G401.6 (cell line): ENCODE measurements around the gene HMCES.
"Not testable (repeated sequence)": the region's sequence is repeated elsewhere in the genome, so short reads cannot be mapped to it uniquely, and the experiment has no call there.

ENCODE experiments used
- FAIRE-seq: peaks from 2 replicates; lab custom pipeline; 2012; peaks lifted over from hg19 to GRCh38; lab: Jason Lieb, UNC

Gene HMCES

DNA sequence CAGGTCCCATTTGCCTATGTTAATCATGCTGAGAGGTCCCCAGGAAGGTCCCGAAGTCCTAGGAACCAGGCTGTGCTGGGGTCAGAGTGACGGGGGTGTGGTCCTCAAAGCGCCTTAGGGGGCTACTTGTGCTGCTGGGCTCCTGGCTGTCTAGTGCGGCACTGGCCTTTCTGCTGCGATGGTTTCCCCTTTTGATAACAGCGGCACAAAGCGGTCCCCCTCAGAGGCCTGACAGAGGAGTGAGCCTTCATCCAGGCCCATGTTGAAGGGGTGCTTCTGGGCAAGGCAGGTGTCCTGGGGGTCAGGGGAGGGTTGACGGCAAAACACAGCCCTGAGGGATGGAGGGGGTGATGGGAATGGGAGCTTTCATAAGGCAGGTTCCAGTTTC lies 68.8 kb downstream of the HMCES start:
- no peak for FAIRE-seq

DNA sequence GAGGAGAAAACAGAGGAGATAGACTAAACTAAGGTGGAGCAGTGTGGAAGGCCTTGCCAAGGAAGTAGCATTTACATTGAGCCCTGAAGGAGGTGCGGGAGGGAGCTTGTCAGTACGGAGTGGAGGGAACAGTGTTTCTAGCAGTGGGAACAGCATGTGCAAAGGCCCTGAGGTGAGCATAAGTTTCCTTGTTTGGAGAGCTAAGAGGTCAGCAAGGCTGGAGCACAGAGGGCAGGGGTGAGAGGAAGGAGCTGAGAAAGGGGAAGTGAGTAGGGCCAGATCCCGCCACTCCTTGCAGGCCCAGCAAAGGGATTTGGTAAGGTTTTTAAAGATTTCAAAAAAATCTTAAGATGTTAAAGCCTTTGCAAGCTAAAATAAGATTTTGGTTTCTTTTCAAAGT lies 70.1 kb downstream of the HMCES start:
- FAIRE-seq: no peak

DNA sequence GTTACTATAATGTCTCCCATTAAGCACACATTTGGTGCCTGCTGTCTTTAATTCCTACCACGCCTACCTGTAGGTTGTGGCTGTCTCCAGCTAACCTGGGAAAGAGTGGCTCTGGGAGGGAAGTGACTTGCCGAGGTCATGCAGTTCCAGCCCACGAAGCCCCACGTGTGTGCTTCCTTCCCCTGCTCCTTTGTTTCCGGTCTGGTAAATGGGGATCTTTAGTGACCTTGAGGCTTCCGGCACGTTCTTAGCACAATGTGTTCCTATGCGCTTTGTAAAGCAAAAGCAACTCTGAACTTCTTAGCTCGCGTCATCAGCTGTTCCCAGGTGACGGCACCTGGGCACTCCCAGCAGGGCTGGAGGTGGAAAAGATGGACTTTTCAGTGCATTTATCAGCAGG lies 70.5 kb downstream of the HMCES start:
- FAIRE-seq: not testable (repeated sequence)

DNA sequence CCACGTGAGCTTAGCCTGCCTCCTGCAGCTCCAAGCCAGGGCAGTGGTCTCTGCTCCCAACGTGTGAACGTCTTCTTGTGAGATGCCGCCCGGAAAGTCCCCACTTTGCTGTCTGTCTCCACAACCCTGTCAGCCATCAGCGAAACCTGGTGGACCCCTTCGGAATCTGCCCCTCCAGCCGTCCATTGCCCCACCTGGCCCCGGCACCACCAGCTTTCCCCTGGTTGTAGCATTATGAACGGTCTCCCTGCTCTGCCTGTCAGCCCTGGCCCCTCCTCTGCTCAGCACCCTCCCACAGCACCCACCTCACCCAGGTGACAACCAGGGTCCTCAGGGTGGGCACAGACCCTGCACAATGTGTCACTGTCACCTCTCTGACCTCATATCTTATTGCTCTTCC lies 71.1 kb downstream of the HMCES start:
- no peak for FAIRE-seq

DNA sequence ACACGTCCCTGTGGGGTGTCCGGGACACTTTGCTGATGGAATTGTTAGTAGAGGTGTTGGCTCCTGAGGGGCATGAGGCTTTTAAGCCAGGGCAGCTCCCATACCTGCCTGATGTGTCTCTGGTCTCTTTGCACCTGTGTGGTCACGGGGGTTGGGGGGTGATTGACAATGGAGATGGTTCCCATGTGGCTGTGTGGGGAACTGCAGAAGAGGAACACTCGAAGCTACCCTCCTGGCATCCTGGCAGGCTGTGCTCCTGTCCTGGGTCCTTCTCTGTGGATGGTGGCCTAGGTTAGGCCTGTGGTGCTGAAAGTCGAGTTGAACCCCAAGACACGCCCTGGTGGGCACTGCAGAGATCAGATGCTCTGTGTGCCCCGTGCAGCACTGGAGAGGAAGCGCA lies 73.4 kb downstream of the HMCES start:
- FAIRE-seq: no peak

DNA sequence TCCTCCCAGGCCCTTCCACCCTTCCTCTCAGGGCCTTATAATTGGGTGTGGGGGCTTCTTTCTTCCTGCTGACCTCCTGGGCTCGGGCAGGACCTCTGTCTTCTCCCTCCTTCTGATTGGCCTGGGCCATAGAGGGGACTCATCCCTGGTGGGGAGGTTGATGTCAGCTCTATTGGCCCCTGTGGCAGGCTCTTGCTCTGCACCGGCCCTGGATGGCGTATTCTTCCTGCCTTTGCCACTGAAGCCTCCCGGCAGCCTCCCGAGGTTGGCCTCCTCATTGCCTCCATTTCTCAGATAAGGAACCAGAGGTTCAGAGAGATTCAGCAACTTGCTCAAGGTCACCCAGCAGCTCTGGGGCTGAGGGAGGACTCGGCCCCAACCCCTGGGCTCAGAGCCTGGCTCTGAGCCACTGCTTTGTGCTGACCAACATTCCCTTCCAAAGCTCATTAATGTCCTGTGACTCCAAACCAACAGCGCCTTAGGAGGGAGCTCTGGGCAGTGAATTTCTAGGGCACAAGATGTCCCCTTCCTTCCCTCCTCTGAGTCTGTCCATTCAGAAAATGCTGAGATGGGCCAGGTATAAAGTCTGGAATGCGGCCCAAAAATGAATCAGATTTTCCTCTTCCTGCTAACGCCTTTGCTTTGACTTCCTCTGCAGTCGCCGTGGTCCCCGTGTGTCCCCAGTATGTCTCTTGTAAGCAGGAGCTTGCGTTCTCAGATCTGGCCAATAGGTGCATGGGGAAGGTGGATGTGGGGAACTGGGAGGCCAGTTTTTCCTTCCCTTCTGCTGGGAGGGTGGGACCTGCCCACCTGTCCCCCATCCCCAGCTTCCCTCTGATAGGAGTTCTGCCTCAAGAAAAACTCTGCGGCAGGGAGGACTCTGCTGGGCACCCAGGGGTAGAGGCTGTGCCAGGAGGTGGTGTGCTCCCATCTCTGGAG lies 74.2 kb downstream of the HMCES start:
- no peak for FAIRE-seq

DNA sequence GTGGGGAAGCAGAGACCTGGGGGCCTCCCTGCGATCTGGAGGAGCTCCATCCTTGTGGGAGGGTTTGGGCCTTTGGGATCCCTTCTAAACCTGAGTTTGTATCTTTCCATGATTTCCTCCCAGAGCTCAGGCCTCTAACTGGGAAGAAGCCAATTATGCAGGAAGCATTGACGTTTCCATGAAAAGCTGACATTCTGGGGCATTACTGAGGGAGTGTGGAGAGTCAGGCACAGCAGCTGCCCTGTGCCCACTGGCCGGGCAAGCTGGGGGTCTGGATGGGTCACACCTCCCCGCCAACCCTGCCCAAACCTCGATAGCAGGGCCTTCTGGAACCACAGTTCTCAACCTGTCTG lies 74.9 kb downstream of the HMCES start:
- no peak for FAIRE-seq
